Panc1 (cell line): Measurements from ENCODE around the gene XRCC4. TPM values are rescaled to one million over a fixed set of nuclear protein-coding genes. Genes with fewer than 3 reads are reported as not detected.

Experiments used
- ATAC-seq: fragments of 200-7000 bp; cut with Tn5 transposase; 2 replicates; pipeline ENCODE4 v1.9.1; 2020; ENCODE audit warnings: mild to moderate bottlenecking, moderate library complexity
- BruUV-seq: library from RNA; stranded (reverse); fragments of 400-500 nt; replicated peaks from 2 replicates; lab custom pipeline; 2021; lab: Mats Ljungman, UMichigan
- CTCF ChIA-PET: fragments of 300-600 bp; sonication (Branson Sonifier 250); formaldehyde crosslinking; loops from one replicate; lab custom pipeline; 2022; ENCODE audit warnings: antibody characterized with exemption; lab: Charles Lee
- POLR2A ChIA-PET: fragments of 300-600 bp; sonication (Branson Sonifier 250); formaldehyde crosslinking; loops from one replicate; lab custom pipeline; 2022; ENCODE audit warnings: antibody characterized with exemption; lab: Charles Lee
- DNase-seq: peaks from one replicate; pipeline ENCODE4 v3.0.0-alpha.2; 2010; ENCODE audit warnings: low read depth, low spot score
- H3K27ac ChIP-seq: 2 replicates; pipeline ENCODE4 v1.5.1; 2011; ENCODE audit warnings: mild to moderate bottlenecking, low read length, inconsistent platforms
- H3K27me3 ChIP-seq: fragments of 200-500 bp; sonication (Bioruptor generic); 2 replicates; pipeline ENCODE4 v1.6.0; 2014; ENCODE audit warnings: low read length, inconsistent platforms; ENCODE audit not compliant: control insufficient read depth, insufficient read depth
- H3K36me3 ChIP-seq: fragments of 200-500 bp; sonication (Bioruptor generic); 2 replicates; pipeline ENCODE4 v1.5.1; 2014; ENCODE audit warnings: inconsistent platforms, mild to moderate bottlenecking, low read length, moderate library complexity; ENCODE audit not compliant: control insufficient read depth, insufficient read depth
- H3K4me1 ChIP-seq: 2 replicates; pipeline ENCODE4 v1.5.1; 2011; ENCODE audit warnings: inconsistent platforms, mild to moderate bottlenecking, low read length, moderate library complexity; ENCODE audit not compliant: control insufficient read depth, insufficient read depth
- H3K4me3 ChIP-seq, 2 experiments: 2 replicates each; pipeline ENCODE4 v1.5.1; 2011 to 2012; ENCODE audit warnings: low read depth in 2 of 2, low read length in 2 of 2, mild to moderate bottlenecking in 2 of 2, inconsistent platforms in 1 of 2, moderate library complexity in 1 of 2
- H3K9me3 ChIP-seq: fragments of 200-500 bp; sonication (Bioruptor generic); 2 replicates; pipeline ENCODE4 v1.5.1; 2014; ENCODE audit warnings: low read depth, mild to moderate bottlenecking, inconsistent platforms, low read length, moderate library complexity; ENCODE audit not compliant: control insufficient read depth, insufficient read depth
- POLR2AphosphoS5 ChIP-seq: IDR thresholded peaks from 2 replicates; pipeline ENCODE4 v1.6.1; 2012; ENCODE audit warnings: mild to moderate bottlenecking, low read depth, low read length, moderate library complexity
- SIN3A ChIP-seq: IDR thresholded peaks from 2 replicates; pipeline ENCODE4 v1.6.1; 2012; ENCODE audit warnings: low read depth, mild to moderate bottlenecking, low read length, moderate library complexity, borderline replicate concordance; ENCODE audit not compliant: insufficient read depth
- TCF7L2 ChIP-seq: IDR thresholded peaks from 2 replicates; pipeline ENCODE4 v1.6.1; 2011; ENCODE audit warnings: mild to moderate bottlenecking, low read depth, low read length, inconsistent platforms
- in situ Hi-C: cut with HindIII; loops from 2 replicates; pipeline ENCODE4 v1.10.0; 2016; ENCODE audit warnings: low sequenced_read_pairs, low pct_unique_long_range_greater_than_20kb
- intact Hi-C: fragments of 100-400 bp; cut with micrococcal nuclease; formaldehyde crosslinking; loops from one replicate; pipeline ENCODE4 v1.10.0; 2022; ENCODE audit not compliant: unreplicated experiment
- total RNA-seq: library from RNA; stranded (reverse); gene quantifications from one replicate; pipeline ENCODE4 v1.2.1, GENCODE V29; 2021; ENCODE audit not compliant: unreplicated experiment
- TF ChIP-seq, protein P1 (sequence below): fragments of 450-650 bp; IDR thresholded peaks from 2 replicates; pipeline ENCODE4 v1.5.1; 2017; ENCODE audit warnings: mild to moderate bottlenecking
- TF ChIP-seq, protein P2 (sequence below), 2 experiments: IDR thresholded peaks; 2 replicates each; pipeline ENCODE4 v1.6.1; 2011 to 2012; ENCODE audit warnings: low read depth in 2 of 2, control low read depth in 1 of 2, low read length in 1 of 2, mild to moderate bottlenecking in 1 of 2, moderate library complexity in 1 of 2; ENCODE audit not compliant: insufficient read depth in 1 of 2

XRCC4 gene
- total RNA-seq, 1 experiment from 2014 or later, result 12.5 TPM

DNA sequence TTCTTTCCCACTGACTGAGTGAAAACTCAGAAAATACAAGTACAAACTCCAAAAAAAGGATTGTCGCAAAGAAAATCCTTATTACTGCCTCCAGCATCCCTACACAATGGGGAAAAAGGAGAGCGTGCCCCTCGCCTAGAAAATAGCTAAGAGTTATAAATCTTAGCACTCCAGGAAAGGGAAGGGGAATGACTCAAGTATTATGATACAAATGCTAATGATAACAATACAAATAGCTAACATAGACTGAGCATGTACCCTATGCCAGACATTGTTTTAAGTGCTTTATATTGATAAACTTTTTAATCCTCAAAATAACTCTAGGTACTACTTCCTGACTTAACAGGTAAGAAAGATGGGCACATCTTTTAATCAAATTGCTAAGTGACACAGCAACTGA is 323.4 kb downstream of the XRCC4 start:
- H3K4me3 ChIP-seq, result no peak overlapping the region
- BruUV-seq, result no TSS peak
- TF ChIP-seq, protein P1, sequence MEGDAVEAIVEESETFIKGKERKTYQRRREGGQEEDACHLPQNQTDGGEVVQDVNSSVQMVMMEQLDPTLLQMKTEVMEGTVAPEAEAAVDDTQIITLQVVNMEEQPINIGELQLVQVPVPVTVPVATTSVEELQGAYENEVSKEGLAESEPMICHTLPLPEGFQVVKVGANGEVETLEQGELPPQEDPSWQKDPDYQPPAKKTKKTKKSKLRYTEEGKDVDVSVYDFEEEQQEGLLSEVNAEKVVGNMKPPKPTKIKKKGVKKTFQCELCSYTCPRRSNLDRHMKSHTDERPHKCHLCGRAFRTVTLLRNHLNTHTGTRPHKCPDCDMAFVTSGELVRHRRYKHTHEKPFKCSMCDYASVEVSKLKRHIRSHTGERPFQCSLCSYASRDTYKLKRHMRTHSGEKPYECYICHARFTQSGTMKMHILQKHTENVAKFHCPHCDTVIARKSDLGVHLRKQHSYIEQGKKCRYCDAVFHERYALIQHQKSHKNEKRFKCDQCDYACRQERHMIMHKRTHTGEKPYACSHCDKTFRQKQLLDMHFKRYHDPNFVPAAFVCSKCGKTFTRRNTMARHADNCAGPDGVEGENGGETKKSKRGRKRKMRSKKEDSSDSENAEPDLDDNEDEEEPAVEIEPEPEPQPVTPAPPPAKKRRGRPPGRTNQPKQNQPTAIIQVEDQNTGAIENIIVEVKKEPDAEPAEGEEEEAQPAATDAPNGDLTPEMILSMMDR, result no peak
- TF ChIP-seq POLR2AphosphoS5 (no peak), TCF7L2 (no peak), SIN3A (no peak)
- TF ChIP-seq, protein P2, sequence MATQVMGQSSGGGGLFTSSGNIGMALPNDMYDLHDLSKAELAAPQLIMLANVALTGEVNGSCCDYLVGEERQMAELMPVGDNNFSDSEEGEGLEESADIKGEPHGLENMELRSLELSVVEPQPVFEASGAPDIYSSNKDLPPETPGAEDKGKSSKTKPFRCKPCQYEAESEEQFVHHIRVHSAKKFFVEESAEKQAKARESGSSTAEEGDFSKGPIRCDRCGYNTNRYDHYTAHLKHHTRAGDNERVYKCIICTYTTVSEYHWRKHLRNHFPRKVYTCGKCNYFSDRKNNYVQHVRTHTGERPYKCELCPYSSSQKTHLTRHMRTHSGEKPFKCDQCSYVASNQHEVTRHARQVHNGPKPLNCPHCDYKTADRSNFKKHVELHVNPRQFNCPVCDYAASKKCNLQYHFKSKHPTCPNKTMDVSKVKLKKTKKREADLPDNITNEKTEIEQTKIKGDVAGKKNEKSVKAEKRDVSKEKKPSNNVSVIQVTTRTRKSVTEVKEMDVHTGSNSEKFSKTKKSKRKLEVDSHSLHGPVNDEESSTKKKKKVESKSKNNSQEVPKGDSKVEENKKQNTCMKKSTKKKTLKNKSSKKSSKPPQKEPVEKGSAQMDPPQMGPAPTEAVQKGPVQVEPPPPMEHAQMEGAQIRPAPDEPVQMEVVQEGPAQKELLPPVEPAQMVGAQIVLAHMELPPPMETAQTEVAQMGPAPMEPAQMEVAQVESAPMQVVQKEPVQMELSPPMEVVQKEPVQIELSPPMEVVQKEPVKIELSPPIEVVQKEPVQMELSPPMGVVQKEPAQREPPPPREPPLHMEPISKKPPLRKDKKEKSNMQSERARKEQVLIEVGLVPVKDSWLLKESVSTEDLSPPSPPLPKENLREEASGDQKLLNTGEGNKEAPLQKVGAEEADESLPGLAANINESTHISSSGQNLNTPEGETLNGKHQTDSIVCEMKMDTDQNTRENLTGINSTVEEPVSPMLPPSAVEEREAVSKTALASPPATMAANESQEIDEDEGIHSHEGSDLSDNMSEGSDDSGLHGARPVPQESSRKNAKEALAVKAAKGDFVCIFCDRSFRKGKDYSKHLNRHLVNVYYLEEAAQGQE (IDR thresholded peaks at IDR 0.05; ENCODE audit: insufficient read depth in 1 of 2, low read depth in 2 of 2, low read length in 1 of 2), result no peak
- no peaks in the 10 kb centered on the region for H3K4me1 ChIP-seq
- no peaks in the 10 kb centered on the region for H3K27me3 ChIP-seq
- in situ Hi-C loops, result no loop called here
- ATAC-seq (no peak), DNase-seq (no peak)
- intact Hi-C loops, result no loop called here
- POLR2A ChIA-PET, result no interaction called here
- no peaks in the 10 kb centered on the region for H3K9me3 ChIP-seq
- CTCF ChIA-PET, result no interaction called here
- H3K27ac ChIP-seq, result no peak overlapping the region
- no peaks in the 10 kb centered on the region for H3K36me3 ChIP-seq

DNA sequence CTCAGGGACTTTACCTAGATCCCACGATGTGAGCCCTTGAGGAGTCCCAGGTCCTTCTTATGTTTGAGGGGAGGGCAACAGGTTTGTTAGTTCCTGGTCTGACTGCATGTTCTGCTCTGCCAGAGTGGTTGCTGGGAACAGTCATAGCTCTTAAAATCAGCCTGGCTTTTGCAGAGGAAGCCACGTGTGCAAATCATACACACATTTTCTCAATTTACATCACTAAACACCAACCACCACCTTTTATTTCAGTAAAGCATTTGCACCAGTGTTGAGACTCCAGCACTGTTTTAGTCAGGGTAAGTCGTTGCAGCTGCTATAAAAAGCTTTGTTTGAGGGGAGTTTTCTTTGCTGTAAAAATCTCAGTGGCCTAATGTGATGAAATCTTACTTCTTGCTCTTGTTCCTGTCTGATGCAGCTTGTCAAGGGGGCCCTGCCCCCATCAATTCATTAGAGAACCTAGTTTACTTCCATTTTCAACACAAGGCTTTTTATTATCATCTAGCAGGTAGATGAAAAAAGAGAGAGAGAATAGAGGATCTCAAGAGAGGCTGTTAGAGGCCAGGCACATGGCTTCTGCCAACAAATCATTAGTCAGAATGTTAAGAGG is 323.9 kb downstream of the XRCC4 start:
- BruUV-seq, result no TSS peak
- intact Hi-C loops, result no loop called here
- H3K27ac ChIP-seq, result no peak overlapping the region
- H3K4me3 ChIP-seq, result no peak overlapping the region
- in situ Hi-C loops, result no loop called here
- no peaks in the 10 kb centered on the region for H3K36me3 ChIP-seq
- ChIA-PET POLR2A (no interaction called here), CTCF (no interaction called here)
- ATAC-seq, result no peak
- no peaks in the 10 kb centered on the region for H3K27me3 ChIP-seq
- TF ChIP-seq, protein P2 (IDR thresholded peaks at IDR 0.05; ENCODE audit: insufficient read depth in 1 of 2, low read depth in 2 of 2, low read length in 1 of 2), result no peak
- no peak for TF ChIP-seq SIN3A
- no peak for TF ChIP-seq TCF7L2
- TF ChIP-seq, protein P1, result no peak
- no peak for TF ChIP-seq POLR2AphosphoS5
- no peaks in the 10 kb centered on the region for H3K4me1 ChIP-seq
- DNase-seq, result no peak
- no peaks in the 10 kb centered on the region for H3K9me3 ChIP-seq
